GM18511 (cell line): ENCODE results near the gene SH3TC1.

Experiments
- ATAC-seq: cut with Tn5 transposase; IDR thresholded peaks from one replicate; pipeline ENCODE4 v1.9.1; 2021; ENCODE audit warnings: mild to moderate bottlenecking, moderate library complexity; ENCODE audit not compliant: unreplicated experiment

SH3TC1 gene

DNA sequence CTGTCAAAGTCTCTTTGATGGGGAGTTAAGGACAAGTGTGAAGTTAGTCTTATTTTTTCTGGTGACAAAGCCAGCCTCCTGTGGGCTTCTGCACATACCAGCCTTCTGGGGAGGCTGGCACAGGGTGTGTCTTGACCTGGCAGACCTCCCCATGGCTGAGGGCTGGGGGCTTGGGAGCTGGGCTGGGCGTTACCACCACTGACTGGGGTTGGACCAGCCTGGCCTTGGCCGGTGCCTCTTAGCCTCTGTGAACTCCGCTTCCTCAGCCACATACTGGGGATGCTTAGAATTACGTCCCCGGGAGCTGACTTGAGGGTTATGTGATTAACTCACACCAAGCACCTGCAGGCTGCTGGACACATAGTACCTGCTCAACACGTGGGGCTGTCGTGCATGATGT lies 14.0 kb downstream of the SH3TC1 start:
- ATAC-seq, result no peak

GRCh38 chr4:8214136-8214535 lies 15.0 kb downstream of the SH3TC1 start:
- ATAC-seq, result no peak

DNA sequence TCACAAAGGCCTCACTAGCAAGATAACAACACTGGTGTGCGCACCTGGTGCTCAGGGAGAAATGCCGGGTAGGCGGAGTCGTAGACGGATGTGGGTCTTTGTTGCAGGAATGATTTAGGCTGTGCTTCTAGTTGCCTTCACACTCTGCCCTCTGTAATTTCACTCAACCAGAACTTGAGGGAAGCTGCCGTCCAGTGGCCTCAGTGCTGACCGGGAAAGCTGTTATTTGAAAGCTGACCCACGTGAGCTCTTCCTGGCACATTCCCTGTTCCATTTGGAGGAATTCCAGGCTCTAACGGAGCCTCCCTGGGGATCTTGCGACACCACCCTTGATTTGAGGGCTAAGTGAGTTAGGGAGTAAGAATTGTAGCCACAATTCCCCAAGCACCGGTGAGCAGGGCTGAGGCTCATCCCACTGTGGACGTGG lies 15.9 kb downstream of the SH3TC1 start:
- ATAC-seq, result no peak

GRCh38 chr4:8215641-8216442 lies 16.8 kb downstream of the SH3TC1 start:
- ATAC-seq, result no peak

GRCh38 chr4:8216443-8217245 lies 17.6 kb downstream of the SH3TC1 start:
- ATAC-seq, result no peak

DNA sequence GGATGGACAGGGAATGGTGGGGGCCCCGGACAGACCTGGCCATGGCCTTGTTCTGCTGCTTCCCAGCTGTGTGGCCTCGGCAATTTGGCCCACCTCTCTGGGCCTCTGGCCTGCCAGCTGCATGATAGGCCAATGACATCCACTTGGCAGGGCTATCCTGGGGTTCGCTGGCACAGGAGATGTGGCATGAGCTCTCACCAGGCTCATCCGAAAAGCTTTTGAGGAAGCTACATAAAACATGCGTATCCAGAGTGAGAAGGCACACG lies 18.1 kb downstream of the SH3TC1 start:
- no peak for ATAC-seq

DNA sequence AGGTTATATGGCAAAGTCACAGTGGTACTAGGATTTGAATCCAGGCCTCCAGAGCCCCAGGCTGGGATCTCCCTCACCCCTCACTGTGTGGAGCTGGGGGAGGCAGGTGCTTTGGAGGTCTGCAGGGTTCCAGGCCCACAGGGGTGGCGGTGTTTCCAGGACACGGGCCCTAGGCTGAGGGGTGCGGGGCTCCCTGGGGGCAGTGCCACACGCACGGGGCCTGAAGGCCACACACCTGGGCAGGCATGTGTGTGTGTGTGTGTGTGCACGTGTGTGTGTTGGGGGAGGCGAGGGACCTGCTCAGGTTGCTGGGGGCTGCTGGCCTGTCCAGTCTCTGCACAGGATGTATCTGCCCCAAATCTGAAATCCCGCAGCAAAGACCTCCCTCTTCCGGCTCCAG lies 18.8 kb downstream of the SH3TC1 start:
- ATAC-seq, result no peak

DNA sequence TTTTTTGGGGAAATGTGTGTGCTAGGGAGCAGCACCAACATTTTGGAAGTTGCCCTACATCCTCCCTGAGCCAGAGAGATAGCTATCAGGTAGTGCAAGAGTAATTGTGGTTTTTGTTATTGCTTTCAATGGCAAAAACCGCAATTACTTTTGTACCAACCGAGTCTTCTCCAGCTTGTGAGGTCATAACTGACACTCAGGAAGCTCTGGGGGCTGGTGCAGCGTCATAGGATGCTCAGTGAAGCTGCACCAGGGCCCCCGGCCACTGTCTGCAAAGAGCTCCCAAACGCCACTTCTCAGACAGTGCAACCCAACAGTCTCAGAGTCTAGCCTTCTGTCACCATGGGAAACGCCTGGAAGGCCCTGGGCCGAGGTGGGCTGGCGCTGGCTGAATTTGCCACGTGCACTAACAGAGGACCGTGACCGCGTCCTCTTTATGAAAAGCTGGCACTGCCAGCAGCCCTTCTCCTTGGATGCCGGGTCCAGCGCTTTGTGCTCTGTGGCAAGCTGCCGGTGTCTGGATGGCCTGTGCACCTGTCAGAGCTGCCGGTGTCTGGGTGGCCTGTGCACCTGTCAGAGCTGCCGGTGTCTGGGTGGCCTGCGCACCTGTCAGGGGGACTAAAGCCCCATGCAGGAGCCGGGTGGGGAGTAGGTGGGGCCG lies 19.4 kb downstream of the SH3TC1 start:
- no peak for ATAC-seq

DNA sequence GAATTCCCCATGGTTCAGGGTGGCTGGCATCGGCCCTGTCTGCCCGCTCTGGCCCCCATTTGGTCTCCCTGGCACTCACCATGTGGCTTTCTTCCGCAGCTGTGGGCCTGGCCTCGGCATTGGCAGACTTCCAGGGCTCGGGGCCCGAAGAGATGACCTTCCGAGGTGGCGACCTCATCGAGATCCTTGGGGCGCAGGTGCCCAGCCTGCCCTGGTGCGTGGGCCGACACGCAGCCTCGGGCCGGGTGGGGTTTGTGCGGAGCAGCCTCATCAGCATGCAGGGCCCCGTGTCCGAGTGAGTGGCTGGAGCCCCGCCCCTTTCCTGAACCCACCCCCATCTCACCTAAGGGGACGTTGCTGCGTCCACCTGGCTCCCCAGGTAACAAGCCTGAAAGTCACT lies 20.1 kb downstream of the SH3TC1 start:
- no peak for ATAC-seq

DNA sequence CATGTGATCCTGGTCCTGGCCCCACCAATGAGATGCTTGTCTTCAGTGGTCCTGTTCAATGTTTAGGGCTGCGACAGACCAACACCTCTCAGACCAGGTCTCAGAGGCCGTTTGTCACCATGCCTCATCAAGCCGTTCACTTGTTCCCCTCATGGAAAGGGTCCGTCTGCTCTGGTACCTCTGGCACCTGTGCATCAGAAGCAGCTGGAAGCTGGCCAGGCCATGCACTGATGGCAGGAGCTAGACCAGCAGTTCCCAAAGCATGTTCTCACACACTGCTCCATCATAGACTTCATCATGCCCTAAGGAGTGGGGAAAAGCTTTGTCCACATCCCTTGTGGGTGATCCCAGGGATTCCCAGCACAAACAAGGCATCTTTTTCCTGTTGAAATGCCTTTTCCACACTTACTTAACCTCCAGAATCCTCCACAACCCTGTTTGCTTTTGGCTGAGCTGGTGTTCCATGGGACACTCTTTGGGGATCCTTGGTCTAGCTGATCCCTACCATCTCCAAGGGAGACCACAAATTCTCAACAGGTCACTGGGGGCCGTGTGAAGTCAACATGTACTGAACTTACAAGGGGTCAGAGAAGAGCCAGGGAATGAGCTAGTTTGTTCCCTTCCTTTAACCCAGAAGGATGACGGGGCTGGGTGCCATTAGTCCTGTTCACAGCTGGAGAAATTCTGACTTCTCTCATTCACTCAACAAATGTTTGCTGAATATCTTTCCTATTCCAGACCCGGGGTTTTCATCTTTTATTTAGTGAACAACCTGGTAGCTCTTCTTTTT lies 21.8 kb downstream of the SH3TC1 start:
- no peak for ATAC-seq

GRCh38 chr4:8221476-8221875 lies 22.4 kb downstream of the SH3TC1 start:
- no peak for ATAC-seq

GRCh38 chr4:8221985-8222384 lies 22.9 kb downstream of the SH3TC1 start:
- ATAC-seq, result no peak

DNA sequence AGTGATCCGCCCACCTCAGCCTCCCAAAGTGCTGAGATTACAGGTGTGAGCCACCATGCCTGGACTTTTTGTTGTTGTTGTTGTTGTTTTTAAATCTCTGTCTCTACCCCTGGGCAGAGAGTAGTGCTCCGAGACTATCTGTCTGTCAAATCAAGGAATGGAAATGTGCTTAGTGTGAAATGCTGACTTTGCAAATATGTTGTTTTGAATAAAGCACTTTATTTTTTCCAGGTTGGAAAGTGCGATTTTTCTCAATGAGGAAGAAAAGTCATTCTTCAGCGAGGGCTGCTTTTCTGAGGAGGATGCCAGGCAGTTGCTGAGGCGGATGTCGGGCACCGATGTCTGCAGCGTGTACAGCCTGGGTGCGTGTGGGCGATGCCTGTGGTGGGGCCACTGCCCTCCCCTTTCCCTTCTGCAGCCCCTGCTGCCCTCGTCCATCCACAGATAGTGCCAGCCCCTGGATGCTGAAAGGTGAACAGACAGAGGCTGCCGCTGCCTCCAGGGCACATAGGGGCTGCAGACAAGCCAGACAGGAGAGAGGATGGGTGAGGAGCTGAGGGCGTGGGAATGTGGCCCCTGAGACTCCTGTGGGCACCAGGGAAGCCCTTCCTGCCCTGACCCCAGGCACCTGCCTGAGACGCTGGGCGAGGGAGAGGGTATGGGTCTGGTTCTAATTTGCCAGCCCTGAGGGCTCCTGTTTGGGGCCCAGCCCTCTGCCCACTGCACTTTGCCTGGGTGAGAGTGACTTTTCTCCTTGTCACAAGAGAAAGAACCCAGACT lies 23.7 kb downstream of the SH3TC1 start:
- ATAC-seq, result no peak

- ATAC-seq, result no peak
Observed at GRCh38 chr4:8224267-8224974, 25.3 kb downstream of the SH3TC1 start.

DNA sequence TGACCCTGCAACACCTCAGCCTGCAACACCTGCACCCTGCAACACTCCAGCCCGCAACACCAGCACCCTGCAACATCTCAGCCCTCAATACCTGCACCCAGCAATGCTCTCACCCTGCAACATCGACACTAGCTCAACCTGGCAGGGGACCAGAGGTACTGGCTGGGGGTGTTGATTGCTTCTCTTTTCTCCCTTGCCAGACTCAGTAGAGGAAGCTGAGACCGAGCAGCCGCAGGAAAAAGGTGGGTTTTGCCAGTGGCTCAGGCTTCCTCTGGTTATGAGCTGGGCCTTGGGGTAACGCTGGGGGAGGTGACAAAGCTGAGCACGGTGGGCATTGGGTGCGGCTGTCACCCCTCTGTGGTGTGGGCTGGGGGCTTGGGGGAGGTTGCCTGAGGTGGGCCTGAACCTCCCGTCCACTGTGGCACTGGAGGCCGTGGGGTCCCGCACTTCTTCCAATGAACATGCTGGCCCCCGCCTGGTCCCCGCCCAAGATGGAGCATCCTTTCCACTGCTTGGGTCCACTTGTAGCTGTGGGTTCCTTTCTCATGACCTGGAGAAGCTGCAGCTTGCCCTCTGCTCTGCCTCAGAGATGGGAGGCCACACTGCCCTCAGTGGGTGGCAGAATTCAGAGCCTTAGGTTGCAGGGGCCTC lies 26.0 kb downstream of the SH3TC1 start:
- ATAC-seq, result no peak

GRCh38 chr4:8225706-8226443 lies 26.8 kb downstream of the SH3TC1 start:
- ATAC-seq, result no peak

- ATAC-seq, result no peak
Observed at GRCh38 chr4:8227201-8227770, 28.2 kb downstream of the SH3TC1 start.

GRCh38 chr4:8227771-8228318 lies 28.8 kb downstream of the SH3TC1 start:
- ATAC-seq, result no peak
